Cardiac fibroblast (primary cell): ENCODE data around the gene PLEKHA6.

Source experiments
- DNase-seq, 2 donors: peaks; one replicate each; pipeline versions ENCODE4 v3.0.0 to v3.0.0-alpha.2; 2010; ENCODE audit warnings: low read depth in 2 of 2
- H3K4me3 ChIP-seq, 2 donors: replicated peaks in 1 of 2; 1 replicate in 1 of 2; 2 replicates in 1 of 2; pipeline ENCODE4 v1.5.1; 2011; ENCODE audit warnings: low read depth in 2 of 2, low read length in 2 of 2, mild to moderate bottlenecking in 2 of 2, moderate library complexity in 1 of 2
- TF ChIP-seq, protein P1 (sequence below): IDR thresholded peaks from one replicate; pipeline ENCODE4 v1.5.1; 2011; ENCODE audit warnings: low read depth, mild to moderate bottlenecking, low read length, inconsistent platforms

The PLEKHA6 gene

DNA sequence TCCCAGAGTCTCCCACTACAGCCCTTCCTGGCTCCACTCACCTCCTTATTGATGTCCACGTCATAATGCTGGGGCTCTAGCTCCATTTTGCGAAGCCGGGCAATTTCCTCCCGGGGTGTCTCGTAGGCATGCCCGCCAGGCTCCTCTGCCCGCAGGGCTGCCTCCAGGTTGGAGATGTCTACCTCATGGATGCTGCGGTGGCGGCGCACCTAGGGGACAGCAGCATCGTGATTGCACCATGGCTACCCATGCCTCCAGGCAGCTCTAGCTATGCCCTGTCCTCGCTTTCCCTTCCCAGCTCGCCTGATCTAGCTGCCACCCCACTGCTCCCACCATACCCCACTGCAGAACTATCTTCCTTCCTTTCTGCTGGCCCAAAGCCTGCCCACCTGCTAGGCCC is 130.8 kb downstream of the PLEKHA6 start:
- H3K4me3 ChIP-seq: no peak overlapping the region
- TF ChIP-seq, protein P1, sequence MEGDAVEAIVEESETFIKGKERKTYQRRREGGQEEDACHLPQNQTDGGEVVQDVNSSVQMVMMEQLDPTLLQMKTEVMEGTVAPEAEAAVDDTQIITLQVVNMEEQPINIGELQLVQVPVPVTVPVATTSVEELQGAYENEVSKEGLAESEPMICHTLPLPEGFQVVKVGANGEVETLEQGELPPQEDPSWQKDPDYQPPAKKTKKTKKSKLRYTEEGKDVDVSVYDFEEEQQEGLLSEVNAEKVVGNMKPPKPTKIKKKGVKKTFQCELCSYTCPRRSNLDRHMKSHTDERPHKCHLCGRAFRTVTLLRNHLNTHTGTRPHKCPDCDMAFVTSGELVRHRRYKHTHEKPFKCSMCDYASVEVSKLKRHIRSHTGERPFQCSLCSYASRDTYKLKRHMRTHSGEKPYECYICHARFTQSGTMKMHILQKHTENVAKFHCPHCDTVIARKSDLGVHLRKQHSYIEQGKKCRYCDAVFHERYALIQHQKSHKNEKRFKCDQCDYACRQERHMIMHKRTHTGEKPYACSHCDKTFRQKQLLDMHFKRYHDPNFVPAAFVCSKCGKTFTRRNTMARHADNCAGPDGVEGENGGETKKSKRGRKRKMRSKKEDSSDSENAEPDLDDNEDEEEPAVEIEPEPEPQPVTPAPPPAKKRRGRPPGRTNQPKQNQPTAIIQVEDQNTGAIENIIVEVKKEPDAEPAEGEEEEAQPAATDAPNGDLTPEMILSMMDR: no peak
- no peak for DNase-seq

DNA sequence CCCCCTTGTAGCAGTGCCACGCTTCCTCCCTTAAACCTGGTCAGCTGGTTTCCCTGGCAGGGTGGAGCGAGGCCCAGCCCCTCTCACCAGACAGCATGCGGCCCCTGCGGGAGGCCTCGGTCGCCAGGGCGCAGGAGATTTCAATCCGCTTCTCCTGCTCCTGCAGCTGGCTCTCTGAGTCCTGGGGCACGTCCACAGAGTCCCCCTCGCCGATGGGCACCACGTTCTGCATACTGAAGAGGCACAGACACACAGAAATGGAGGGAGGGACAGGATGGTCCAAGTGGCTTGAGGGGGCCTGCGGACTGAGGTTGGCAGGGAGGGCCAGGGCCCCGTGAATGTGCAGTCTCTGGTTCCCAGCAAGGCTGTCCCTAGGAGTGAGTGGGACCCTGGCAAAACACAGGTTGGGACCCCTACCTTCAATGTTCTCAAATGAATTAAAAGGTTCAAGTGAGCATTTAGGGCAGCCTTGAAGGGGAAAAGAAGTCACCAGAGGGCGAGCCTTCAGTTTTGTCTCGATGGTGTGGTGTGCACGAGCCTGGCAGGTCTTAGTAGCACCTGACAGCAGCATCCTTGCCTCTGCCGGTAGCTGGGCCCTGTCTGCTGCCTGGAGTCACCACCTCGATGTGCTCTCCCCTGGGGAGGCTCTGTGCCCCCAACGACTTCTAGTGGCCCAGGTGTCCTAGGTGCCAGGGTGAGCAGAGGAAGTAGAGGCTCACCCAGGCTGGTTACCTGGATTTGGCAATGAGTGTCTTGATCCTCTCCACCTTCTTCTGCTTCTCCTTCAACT is 131.5 kb downstream of the PLEKHA6 start:
- TF ChIP-seq, protein P1: no peak
- DNase-seq: no peak
- no peak overlapping the region for H3K4me3 ChIP-seq

DNA sequence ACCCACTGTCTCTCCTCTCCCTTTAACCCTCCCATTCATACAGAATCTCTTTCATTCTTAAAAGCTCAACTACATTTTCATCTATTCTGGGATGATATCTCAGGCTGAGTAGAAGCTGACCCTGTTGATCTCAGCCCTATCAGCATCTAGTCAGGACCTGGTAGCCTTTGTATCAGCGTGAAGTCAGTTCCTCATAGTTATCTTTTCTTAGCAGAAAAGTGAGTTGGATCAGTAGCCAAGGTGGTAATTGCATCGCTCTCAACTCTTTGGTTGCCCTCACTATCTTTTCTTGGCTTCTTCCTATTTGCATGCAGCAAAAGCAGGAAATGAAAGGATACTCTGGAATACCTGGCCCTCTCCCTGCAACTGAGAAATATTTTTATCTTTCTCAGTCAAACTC is 132.4 kb downstream of the PLEKHA6 start:
- TF ChIP-seq, protein P1: no peak

DNA sequence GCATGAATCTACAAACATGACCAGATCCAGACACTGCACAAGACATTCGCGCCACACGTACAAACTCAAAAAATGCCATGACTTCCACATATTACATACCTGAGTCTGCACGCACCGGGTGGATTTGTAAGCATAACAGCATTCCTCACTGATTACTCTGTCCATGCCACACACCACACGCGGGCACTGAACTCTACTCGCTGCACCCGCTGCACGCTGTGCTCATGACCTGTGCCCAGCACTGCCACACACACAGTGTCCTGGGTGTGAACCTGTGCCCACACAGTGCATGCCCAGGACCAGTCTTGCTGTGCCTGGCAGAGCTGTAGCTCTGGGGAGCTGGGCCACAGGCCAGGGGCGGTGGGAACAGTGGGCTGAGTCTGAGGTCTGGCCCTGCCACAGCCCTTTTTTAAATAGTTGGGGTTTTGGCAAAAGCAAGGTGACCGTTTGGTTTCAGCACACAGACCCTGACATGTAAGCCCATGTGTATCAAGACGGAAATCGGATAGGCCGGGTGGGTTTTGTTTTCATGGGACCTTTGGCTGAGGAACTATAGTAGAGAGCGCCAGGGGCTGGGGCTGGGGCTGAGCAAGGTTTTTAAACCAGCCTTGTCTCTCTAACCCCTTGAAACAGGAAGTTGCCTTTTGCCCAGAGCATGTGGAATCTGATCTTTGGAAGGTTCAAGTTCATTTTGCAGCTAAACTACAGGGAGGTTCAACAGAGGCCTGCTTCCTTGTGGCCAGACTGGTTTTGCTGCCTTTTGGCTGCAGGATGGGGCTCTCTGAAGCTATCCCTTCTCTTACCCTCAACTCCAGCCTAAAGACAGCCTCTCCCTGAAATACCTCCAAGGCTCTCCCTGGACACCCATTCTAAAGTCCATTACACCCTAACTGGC is 133.6 kb downstream of the PLEKHA6 start:
- H3K4me3 ChIP-seq: no peak overlapping the region
- DNase-seq: no peak
- TF ChIP-seq, protein P1: no peak

More for the DNA sequence above, 132.4 kb downstream of the PLEKHA6 start:
- DNase-seq: no peak
- no peak overlapping the region for H3K4me3 ChIP-seq

DNA sequence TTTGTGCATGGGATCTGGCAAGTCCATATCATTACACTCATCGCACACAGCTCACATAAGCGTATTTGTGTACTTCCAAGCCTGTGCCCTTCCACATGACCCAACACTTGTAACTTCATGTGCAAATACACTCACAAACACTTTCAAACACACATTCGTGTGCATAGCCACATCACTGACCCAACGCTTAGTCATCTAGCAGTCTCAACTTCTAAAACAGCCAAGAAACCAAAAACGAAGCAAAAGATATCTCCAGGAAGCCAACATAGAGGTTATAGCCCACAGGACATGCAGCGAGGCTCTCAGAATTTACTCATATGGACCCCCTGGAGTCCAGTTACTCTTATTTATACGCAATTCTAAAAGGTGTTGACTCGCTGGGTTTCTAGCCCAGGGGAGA is 135.1 kb downstream of the PLEKHA6 start:
- TF ChIP-seq, protein P1: no peak
- H3K4me3 ChIP-seq: no peak overlapping the region
- no peak for DNase-seq

DNA sequence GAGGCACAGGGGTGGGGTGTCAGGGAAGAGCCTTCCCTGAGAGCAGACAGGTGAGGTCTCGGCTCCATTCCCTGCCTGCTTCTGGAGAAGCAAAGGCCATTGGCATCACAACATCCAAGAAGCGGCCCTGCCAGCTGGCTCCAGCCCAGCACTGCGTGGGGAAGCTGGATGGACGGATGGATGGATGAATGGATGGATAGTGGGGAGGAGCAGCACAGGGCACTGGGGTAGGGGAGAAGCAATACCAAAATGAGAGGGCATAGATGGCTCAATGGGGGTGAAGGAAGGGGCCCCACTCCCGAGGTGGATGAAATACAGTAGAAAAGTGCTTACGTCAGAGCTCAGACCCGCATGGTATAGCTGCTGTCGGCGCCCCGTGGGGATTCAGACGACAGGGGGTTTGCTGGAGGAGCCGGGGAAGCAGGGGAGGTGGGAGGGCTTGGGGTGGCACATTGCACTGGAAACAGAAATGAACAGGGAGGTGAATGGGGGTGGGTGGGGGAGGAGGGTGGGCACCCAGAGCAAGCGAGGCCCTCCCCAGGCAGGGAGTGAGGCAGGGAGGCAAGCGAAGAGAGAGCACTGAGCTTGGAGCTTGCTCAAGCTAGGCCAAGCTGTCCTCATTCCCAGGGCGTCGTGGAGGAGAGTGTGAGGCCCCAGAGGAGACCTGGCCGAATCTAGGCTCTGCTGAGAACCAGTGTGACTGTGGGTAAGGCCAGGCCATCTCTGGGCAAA is 136.4 kb downstream of the PLEKHA6 start:
- H3K4me3 ChIP-seq: no peak overlapping the region
- no peak for DNase-seq
- TF ChIP-seq, protein P1: no peak
